UCSD-AML1 (cell line): ENCODE data around the gene SCYL1.
A peak's percentile ranks its signal among the peaks of the same experiment; 100 is the strongest.
"Not testable (repeated sequence)": the region's sequence is repeated elsewhere in the genome, so short reads cannot be mapped to it uniquely, and the experiment has no call there.

Experiments used
- DNase-seq: peaks from one replicate; lab custom pipeline; 2025; ENCODE audit not compliant: unreplicated experiment; lab: John Stamatoyannopoulos, UW

The SCYL1 gene

DNA sequence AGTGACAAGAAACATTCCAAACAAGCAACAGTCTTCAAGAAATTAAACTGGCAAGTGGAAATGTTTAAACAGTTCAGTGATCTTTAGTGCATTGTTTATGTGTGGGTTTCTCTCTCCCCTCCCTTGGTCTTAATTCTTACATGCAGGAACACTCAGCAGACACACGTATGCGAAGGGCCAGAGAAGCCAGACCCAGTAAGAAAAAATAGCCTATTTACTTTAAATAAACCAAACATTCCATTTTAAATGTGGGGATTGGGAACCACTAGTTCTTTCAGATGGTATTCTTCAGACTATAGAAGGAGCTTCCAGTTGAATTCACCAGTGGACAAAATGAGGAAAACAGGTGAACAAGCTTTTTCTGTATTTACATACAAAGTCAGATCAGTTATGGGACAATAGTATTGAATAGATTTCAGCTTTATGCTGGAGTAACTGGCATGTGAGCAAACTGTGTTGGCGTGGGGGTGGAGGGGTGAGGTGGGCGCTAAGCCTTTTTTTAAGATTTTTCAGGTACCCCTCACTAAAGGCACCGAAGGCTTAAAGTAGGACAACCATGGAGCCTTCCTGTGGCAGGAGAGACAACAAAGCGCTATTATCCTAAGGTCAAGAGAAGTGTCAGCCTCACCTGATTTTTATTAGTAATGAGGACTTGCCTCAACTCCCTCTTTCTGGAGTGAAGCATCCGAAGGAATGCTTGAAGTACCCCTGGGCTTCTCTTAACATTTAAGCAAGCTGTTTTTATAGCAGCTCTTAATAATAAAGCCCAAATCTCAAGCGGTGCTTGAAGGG lies 20.0 kb upstream of the SCYL1 start:
- DNase-seq, result no peak

GRCh38 chr11:65505466-65506289 lies 19.2 kb upstream of the SCYL1 start:
- no peak for DNase-seq

GRCh38 chr11:65506290-65506771 lies 18.6 kb upstream of the SCYL1 start:
- no peak for DNase-seq

- DNase-seq, result peak; percentile 77
These were observed 17.9 kb upstream of the SCYL1 start for GRCh38 chr11:65506772-65507505.

GRCh38 chr11:65512311-65512710 lies 12.6 kb upstream of the SCYL1 start:
- DNase-seq, result not testable (repeated sequence)

DNA sequence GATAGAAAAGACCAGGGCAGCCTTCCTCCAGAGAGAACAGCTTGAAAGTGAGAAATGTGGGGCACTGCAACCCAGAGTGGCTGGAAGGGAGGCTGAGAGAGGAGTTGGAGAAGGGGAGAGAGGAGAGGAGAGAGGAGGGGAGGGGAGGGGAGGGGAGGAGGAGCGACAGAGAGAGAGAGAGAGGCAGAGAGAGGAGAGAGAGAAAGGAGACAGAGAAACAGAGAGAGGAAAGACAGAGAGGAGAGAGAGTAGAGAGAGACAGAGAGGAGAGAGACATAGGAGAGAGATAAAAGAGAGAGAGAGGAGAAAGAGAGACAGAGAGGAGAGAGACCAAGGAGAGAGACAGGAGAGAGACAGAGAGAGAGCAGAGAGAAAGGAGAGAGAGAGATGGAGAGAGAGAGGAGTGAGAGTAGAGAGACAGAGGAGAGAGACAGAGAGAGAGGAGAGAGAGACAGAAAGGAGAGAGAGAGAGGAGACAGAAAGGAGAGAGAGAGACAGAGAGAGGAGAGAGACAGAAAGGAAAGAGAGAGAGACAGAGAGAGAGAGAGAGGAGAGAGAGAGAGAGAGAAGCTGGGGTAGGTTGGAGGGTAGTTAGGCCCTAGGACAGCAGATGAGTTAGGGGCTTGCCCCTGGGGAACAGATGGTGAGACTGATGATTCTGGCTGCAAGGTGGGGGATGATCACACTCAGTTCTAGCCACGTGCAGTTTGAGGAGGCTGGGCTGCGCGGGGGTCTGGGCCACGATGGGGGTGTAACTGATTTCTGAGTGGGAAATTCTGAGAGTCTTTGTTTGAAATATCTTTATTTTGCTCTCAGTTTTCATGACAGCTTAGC lies 8.5 kb upstream of the SCYL1 start:
- no peak for DNase-seq

DNA sequence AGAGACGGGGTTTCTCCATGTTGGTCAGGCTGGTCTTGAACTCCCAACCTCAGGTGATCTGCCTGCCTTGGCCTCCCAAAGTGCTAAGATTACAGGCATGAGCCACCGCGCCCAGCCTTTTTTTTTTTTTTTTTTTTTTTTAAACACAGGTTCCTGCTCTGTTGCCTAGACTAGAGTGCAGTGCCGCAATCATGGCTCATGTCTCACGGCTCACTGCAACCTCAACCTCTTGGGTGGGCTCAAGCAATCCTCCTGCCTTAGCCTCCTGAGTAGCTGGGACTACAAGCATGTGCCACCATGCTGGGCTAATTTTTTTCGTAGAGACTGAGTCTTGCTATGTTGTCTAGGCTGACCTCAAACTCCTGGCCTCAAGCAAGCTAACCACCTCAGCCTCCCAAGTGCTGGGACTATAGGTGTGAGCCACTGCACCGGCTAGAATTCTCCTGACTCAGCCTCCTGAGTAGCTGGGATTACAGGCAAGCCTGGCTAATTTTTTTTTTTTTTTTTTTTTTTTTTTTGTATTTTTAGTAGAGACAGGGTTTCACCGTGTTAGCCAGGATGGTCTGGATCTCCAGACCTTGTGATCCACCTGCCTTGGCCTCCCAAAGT lies 5.8 kb upstream of the SCYL1 start:
- DNase-seq, result not testable (repeated sequence)

- not testable (repeated sequence) for DNase-seq
These were observed 2.9 kb upstream of the SCYL1 start for GRCh38 chr11:65521777-65522521.

- peak; percentile 43 for DNase-seq
These were observed 1.9 kb upstream of the SCYL1 start for GRCh38 chr11:65522718-65523630.

GRCh38 chr11:65523631-65523968 lies 1.3 kb upstream of the SCYL1 start:
- DNase-seq, result not testable (repeated sequence)

DNA sequence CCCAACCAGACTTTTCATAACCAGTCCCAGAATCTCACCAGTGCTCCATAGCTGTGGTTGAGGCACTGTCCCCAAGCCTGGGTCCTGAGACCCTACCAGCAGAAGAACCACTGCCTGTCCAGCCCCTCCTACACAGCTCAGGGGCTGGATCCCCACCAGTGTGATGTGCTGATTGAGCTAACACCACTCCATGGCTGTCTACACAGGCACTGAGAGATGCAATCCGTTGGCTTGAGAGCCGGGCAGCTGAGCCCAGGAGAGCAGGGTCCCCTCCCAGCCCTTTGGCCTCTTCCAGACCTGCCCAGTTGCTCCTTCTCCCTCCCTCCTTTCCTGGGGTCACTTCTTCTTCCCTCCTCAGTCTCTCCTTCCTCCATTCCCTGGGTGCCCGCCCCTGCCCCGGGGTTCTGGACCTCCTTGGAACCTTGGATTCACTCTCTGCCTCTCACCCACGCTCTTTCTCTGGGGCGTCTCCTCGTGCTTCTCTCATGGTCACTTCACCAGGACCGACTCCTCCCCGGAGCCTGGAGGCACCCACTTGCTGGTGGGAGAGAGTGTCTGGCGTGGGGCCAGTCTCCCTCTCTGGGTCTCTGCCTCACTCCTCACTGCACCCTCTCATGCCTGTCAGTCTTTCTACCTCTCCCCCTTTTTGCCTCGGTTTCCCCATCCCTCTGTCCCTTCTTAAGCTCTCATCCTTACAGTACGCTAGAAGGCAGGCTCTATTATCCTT lies 706 bp upstream of the SCYL1 start:
- DNase-seq, result no peak

DNA sequence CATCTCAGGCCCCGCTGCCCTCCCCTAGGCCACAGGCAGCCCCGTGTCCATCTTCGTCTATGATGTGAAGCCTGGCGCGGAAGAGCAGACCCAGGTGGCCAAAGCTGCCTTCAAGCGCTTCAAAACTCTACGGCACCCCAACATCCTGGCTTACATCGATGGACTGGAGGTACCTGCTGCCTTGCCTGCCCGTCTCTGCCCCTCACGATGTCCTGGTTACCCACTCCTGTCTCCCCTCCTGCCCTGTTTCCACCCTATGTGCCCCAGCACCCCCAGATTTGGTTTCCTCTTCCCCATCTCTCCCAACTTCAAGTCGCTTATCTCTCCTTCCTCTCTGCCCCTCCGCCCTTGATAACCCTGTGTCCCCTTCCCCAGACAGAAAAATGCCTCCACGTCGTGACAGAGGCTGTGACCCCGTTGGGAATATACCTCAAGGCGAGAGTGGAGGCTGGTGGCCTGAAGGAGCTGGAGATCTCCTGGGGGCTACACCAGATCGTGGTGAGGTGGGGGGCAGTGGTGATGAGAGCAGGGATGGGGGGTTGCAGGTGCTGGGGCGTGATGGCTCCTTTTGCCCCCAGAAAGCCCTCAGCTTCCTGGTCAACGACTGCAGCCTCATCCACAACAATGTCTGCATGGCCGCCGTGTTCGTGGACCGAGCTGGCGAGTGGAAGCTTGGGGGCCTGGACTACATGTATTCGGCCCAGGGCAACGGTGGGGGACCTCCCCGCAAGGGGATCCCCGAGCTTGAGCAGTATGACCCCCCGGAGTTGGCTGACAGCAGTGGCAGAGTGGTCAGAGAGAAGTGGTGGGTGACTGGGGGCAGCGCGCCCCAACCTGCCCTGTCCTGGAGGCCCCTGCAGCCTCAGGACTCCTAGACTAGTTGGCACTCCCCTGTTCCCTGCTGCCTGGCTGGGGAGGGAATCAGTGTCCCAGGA lies 930 bp downstream of the SCYL1 start:
- DNase-seq, result no peak

DNA sequence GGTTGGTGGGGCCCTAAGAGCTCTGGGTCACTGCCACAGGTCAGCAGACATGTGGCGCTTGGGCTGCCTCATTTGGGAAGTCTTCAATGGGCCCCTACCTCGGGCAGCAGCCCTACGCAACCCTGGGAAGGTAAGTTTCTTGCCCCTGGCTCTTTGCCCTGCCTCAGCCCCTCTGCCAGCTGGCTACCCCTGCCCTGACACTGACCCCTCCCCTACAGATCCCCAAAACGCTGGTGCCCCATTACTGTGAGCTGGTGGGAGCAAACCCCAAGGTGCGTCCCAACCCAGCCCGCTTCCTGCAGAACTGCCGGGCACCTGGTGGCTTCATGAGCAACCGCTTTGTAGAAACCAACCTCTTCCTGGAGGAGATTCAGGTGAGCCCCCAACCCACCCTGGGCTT lies 1.9 kb downstream of the SCYL1 start:
- no peak for DNase-seq

GRCh38 chr11:65528819-65529350 lies 4.0 kb downstream of the SCYL1 start:
- no peak for DNase-seq

DNA sequence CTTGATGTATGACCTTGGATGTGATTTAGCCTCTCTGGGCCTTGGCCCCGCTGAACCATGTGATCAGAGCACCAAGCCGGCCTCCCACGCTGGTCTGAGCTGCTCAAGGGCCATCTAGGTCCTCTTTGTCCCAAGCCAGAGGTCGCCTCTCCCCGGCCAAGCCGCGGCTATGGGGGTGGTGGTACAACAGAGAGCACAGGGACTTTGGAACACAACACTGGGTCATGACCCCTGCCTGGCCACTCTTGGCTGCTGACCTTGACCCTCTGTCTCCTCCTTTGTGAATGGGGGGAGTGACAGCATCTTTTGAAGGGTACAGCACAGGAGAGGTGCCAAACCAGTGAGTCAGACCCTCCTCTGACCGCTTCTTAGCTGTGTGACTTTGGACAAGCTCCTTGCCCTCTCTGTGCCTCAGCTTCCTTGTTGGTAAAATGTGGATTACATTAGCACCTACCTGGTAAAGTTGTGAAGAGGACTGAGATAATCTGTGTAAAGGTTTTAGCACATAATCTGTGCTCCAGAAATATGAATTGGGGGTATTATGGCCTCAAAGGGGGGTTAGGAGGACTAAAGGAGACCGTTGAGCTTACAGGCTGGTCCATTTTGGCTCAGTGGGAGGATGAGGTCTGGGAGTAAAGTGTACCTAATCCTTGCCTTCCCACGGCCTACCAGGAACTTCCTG lies 4.7 kb downstream of the SCYL1 start:
- no peak for DNase-seq

- no peak for DNase-seq
These were observed 5.2 kb downstream of the SCYL1 start for GRCh38 chr11:65530157-65530496.
